Astrocyte (in vitro differentiated cells and primary cell): ENCODE measurements around the gene CLCA2. TPM values are rescaled to one million over a fixed set of nuclear protein-coding genes. Genes with fewer than 3 reads are reported as not detected.

Experiments used
- DNase-seq: peaks from one replicate; pipeline ENCODE4 v3.0.0-alpha.2; 2010; ENCODE audit warnings: low read depth
- FAIRE-seq: peaks from 2 replicates; lab custom pipeline; 2011; peaks lifted over from hg19 to GRCh38; lab: Jason Lieb, UNC
- H2AFZ ChIP-seq: 2 replicates; pipeline ENCODE4 v1.6.0; 2012; ENCODE audit warnings: low read depth, low read length, inconsistent platforms
- H3K27ac ChIP-seq: 2 replicates; pipeline ENCODE4 v1.5.1; 2011; ENCODE audit warnings: low read depth, low read length, inconsistent platforms
- H3K27me3 ChIP-seq: 2 replicates; pipeline ENCODE4 v1.6.0; 2011; ENCODE audit warnings: low read length, inconsistent platforms; ENCODE audit not compliant: insufficient read depth
- H3K36me3 ChIP-seq: 2 replicates; pipeline ENCODE4 v1.5.1; 2011; ENCODE audit warnings: low read length, inconsistent platforms; ENCODE audit not compliant: insufficient read depth
- H3K4me1 ChIP-seq: 2 replicates; pipeline ENCODE4 v1.5.1; 2011; ENCODE audit warnings: low read length, inconsistent platforms; ENCODE audit not compliant: insufficient read depth
- H3K4me2 ChIP-seq: 2 replicates; pipeline ENCODE4 v1.6.0; 2012; ENCODE audit warnings: low read length, inconsistent platforms
- H3K4me3 ChIP-seq: 2 replicates; pipeline ENCODE4 v1.5.1; 2011; ENCODE audit warnings: low read depth, mild to moderate bottlenecking, low read length, inconsistent platforms; ENCODE audit not compliant: insufficient read depth
- H3K79me2 ChIP-seq: 2 replicates; pipeline ENCODE4 v1.6.0; 2012; ENCODE audit warnings: mild to moderate bottlenecking, low read length, inconsistent platforms; ENCODE audit not compliant: insufficient read depth
- H3K9ac ChIP-seq: 2 replicates; pipeline ENCODE4 v1.6.0; 2012; ENCODE audit warnings: mild to moderate bottlenecking, low read length, inconsistent platforms
- H3K9me3 ChIP-seq: 2 replicates; pipeline ENCODE4 v1.5.1; 2012; ENCODE audit warnings: low read depth, mild to moderate bottlenecking, low read length, inconsistent platforms; ENCODE audit not compliant: insufficient read depth
- H4K20me1 ChIP-seq: 2 replicates; pipeline ENCODE4 v1.6.0; 2012; ENCODE audit warnings: low read length, inconsistent platforms; ENCODE audit not compliant: insufficient read depth
- H3K27ac Mint-ChIP-seq: one replicate; pipeline ENCODE4 v1.8.0; 2021; ENCODE audit warnings: mild to moderate bottlenecking, mixed read lengths; ENCODE audit not compliant: unreplicated experiment
- H3K27me3 Mint-ChIP-seq: one replicate; pipeline ENCODE4 v1.8.0; 2021; ENCODE audit warnings: low read depth, mixed read lengths; ENCODE audit not compliant: unreplicated experiment
- H3K36me3 Mint-ChIP-seq: one replicate; pipeline ENCODE4 v1.8.0; 2021; ENCODE audit warnings: low read depth, mixed read lengths; ENCODE audit not compliant: unreplicated experiment
- H3K4me1 Mint-ChIP-seq: one replicate; pipeline ENCODE4 v1.8.0; 2021; ENCODE audit warnings: low read depth, mixed read lengths; ENCODE audit not compliant: unreplicated experiment
- H3K4me3 Mint-ChIP-seq: one replicate; pipeline ENCODE4 v1.8.0; 2021; ENCODE audit warnings: mild to moderate bottlenecking, moderate library complexity, mixed read lengths; ENCODE audit not compliant: unreplicated experiment
- H3K9me3 Mint-ChIP-seq: one replicate; pipeline ENCODE4 v1.8.0; 2021; ENCODE audit warnings: mild to moderate bottlenecking, mixed read lengths; ENCODE audit not compliant: unreplicated experiment
- EZH2 ChIP-seq: IDR thresholded peaks from 2 replicates; pipeline ENCODE4 v1.6.1; 2012; ENCODE audit warnings: mild to moderate bottlenecking, low read length, inconsistent platforms; ENCODE audit not compliant: insufficient read depth
- total RNA-seq: library from RNA; stranded (reverse); gene quantifications from 2 replicates; pipeline ENCODE4 v1.2.1, GENCODE V29; 2021
- TF ChIP-seq, protein P1 (sequence below): IDR thresholded peaks from 2 replicates; pipeline ENCODE4 v1.5.1; 2011; ENCODE audit warnings: low read depth, mild to moderate bottlenecking, inconsistent platforms, low read length, moderate library complexity; ENCODE audit not compliant: insufficient read depth

The CLCA2 gene
- total RNA-seq, 1 donor from 2014 or later, result 0.77 TPM

- Mint-ChIP-seq H3K27ac (no peak overlapping the region), H3K9me3 (no peaks in the 10 kb centered on the region), H3K27me3 (no peaks in the 10 kb centered on the region), H3K4me3 (no peak overlapping the region), H3K36me3 (no peaks in the 10 kb centered on the region), H3K4me1 (no peaks in the 10 kb centered on the region)
- TF ChIP-seq EZH2, result no peak
- H3K79me2 ChIP-seq, result no peaks in the 10 kb centered on the region
- no peak overlapping the region for H3K4me3 ChIP-seq
- DNase-seq (no peak), FAIRE-seq (no peak)
- H3K4me2 ChIP-seq, result no peak overlapping the region
- no peaks in the 10 kb centered on the region for H3K36me3 ChIP-seq
- no peak overlapping the region for H3K27ac ChIP-seq
- H2AFZ ChIP-seq, result no peak overlapping the region
- H4K20me1 ChIP-seq, result no peaks in the 10 kb centered on the region
- H3K4me1 ChIP-seq, result no peaks in the 10 kb centered on the region
- H3K27me3 ChIP-seq, result no peaks in the 10 kb centered on the region
- no peak overlapping the region for H3K9ac ChIP-seq
- H3K9me3 ChIP-seq, result no peaks in the 10 kb centered on the region
These were observed 37.0 kb downstream of the CLCA2 start for GRCh38 chr1:86460998-86461397.

GRCh38 chr1:86461482-86461881 is 37.5 kb downstream of the CLCA2 start:
- no peaks in the 10 kb centered on the region for H3K9me3 Mint-ChIP-seq
- Histone ChIP-seq H3K79me2 (no peaks in the 10 kb centered on the region), H3K9me3 (no peaks in the 10 kb centered on the region), H3K4me3 (no peak overlapping the region), H2AFZ (no peak overlapping the region), H3K27ac (no peak overlapping the region), H3K4me1 (no peaks in the 10 kb centered on the region), H3K9ac (no peak overlapping the region), H3K27me3 (no peaks in the 10 kb centered on the region), H4K20me1 (no peaks in the 10 kb centered on the region), H3K36me3 (no peaks in the 10 kb centered on the region), H3K4me2 (no peak overlapping the region)
- FAIRE-seq, result no peak
- H3K27me3 Mint-ChIP-seq, result no peaks in the 10 kb centered on the region
- no peaks in the 10 kb centered on the region for H3K36me3 Mint-ChIP-seq
- TF ChIP-seq, protein P1, sequence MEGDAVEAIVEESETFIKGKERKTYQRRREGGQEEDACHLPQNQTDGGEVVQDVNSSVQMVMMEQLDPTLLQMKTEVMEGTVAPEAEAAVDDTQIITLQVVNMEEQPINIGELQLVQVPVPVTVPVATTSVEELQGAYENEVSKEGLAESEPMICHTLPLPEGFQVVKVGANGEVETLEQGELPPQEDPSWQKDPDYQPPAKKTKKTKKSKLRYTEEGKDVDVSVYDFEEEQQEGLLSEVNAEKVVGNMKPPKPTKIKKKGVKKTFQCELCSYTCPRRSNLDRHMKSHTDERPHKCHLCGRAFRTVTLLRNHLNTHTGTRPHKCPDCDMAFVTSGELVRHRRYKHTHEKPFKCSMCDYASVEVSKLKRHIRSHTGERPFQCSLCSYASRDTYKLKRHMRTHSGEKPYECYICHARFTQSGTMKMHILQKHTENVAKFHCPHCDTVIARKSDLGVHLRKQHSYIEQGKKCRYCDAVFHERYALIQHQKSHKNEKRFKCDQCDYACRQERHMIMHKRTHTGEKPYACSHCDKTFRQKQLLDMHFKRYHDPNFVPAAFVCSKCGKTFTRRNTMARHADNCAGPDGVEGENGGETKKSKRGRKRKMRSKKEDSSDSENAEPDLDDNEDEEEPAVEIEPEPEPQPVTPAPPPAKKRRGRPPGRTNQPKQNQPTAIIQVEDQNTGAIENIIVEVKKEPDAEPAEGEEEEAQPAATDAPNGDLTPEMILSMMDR, result no peak
- TF ChIP-seq EZH2, result no peak
- H3K4me1 Mint-ChIP-seq, result no peaks in the 10 kb centered on the region
- no peak overlapping the region for H3K27ac Mint-ChIP-seq
- DNase-seq, result no peak
- no peak overlapping the region for H3K4me3 Mint-ChIP-seq

GRCh38 chr1:86464819-86465218 is 40.8 kb downstream of the CLCA2 start:
- no peak for DNase-seq
- Histone ChIP-seq H2AFZ (no peak overlapping the region), H3K79me2 (no peaks in the 10 kb centered on the region), H3K4me2 (no peak overlapping the region), H3K4me3 (no peak overlapping the region), H3K27ac (no peak overlapping the region), H3K9ac (no peak overlapping the region), H3K9me3 (no peaks in the 10 kb centered on the region), H4K20me1 (no peaks in the 10 kb centered on the region), H3K36me3 (no peaks in the 10 kb centered on the region), H3K4me1 (no peaks in the 10 kb centered on the region), H3K27me3 (no peaks in the 10 kb centered on the region)
- Mint-ChIP-seq H3K4me1 (no peaks in the 10 kb centered on the region), H3K36me3 (no peaks in the 10 kb centered on the region), H3K9me3 (no peaks in the 10 kb centered on the region), H3K27ac (no peak overlapping the region), H3K27me3 (no peaks in the 10 kb centered on the region), H3K4me3 (no peak overlapping the region)
- TF ChIP-seq EZH2, result no peak
- TF ChIP-seq, protein P1, result no peak
- FAIRE-seq, result no peak
